NCI-H345 (cell line): Measurements from ENCODE around the gene TEDC2.

Experiments
- DNase-seq: peaks from one replicate; lab custom pipeline; 2025; lab: John Stamatoyannopoulos, UW

TEDC2 gene

GRCh38 chr16:2465653-2466415, 5.9 kb downstream of the TEDC2 start:
- DNase-seq, result peak; percentile 26

GRCh38 chr16:2466667-2467527, 7.0 kb downstream of the TEDC2 start:
- peak; percentile 21 for DNase-seq

- DNase-seq, result peak; percentile 92
Observed at GRCh38 chr16:2467528-2468232, 7.8 kb downstream of the TEDC2 start.

- peak; percentile 93 for DNase-seq
Observed at GRCh38 chr16:2468233-2468724, 8.4 kb downstream of the TEDC2 start.

- peak; percentile 98 for DNase-seq
Observed at GRCh38 chr16:2468725-2469398, 9.0 kb downstream of the TEDC2 start.

- peak; percentile 40 for DNase-seq
Observed at GRCh38 chr16:2469399-2470233, 9.7 kb downstream of the TEDC2 start.

- DNase-seq, result no peak
Observed at GRCh38 chr16:2470234-2470601, 10.3 kb downstream of the TEDC2 start.

GRCh38 chr16:2470603-2471015, 10.7 kb downstream of the TEDC2 start:
- DNase-seq, result peak; percentile 73

GRCh38 chr16:2471016-2471652, 11.2 kb downstream of the TEDC2 start, which contains the start of gene NTN3:
Gene NTN3 (plus strand): TSS chr16:2471297. CDS start chr16:2471702, 405 bp downstream.
- peak; percentile 86 for DNase-seq

- DNase-seq, result peak; percentile 19
Observed at GRCh38 chr16:2471653-2472487, 12.0 kb downstream of the TEDC2 start.

GRCh38 chr16:2472488-2472864, 12.6 kb downstream of the TEDC2 start:
- no peak for DNase-seq

GRCh38 chr16:2472885-2473445, 13.1 kb downstream of the TEDC2 start:
- DNase-seq, result no peak

- DNase-seq, result peak; percentile 59
Observed at GRCh38 chr16:2473446-2473926, 13.6 kb downstream of the TEDC2 start.

GRCh38 chr16:2473999-2474876, 14.3 kb downstream of the TEDC2 start:
- peak; percentile 66 for DNase-seq

GRCh38 chr16:2474877-2475412, 15.0 kb downstream of the TEDC2 start, which contains the start of gene TBC1D24:
Gene TBC1D24 (plus strand): TSS chr16:2475127. CDS start chr16:2496149, 21,022 bp downstream.
- DNase-seq, result peak; percentile 89

GRCh38 chr16:2475413-2476344, 15.8 kb downstream of the TEDC2 start:
- peak; percentile 20 for DNase-seq
